Lung (tissue), 12 donors: ENCODE data around the gene TXLNG. TPM values are rescaled to one million over a fixed set of nuclear protein-coding genes. Genes with fewer than 3 reads are reported as not detected.
"Not testable (repeated sequence)": the region's sequence is repeated elsewhere in the genome, so short reads cannot be mapped to it uniquely, and the experiment has no call there.

Experiments used
- ATAC-seq: fragments of 200-7000 bp; cut with Tn5 transposase; one replicate; pipeline ENCODE4 v1.9.1; 2020; ENCODE audit warnings: moderate number of reproducible peaks; ENCODE audit not compliant: insufficient read depth, low FRiP score
- DNase-seq, 3 donors: peaks; one replicate each; pipeline ENCODE4 v3.0.0-alpha.2; 2013 to 2017
- H3K27ac ChIP-seq, 2 donors: one replicate each; pipeline ENCODE4 v1.5.1; 2013; ENCODE audit warnings: mild to moderate bottlenecking in 2 of 2, moderate library complexity in 2 of 2, control low read depth in 1 of 2, inconsistent platforms in 1 of 2, low read depth in 1 of 2, low read length in 1 of 2
- H3K27me3 ChIP-seq, 3 donors: one replicate each; pipeline ENCODE4 v1.5.1; 2013; ENCODE audit warnings: low read length in 2 of 3; ENCODE audit not compliant: control insufficient read depth in 3 of 3, insufficient read depth in 3 of 3
- H3K36me3 ChIP-seq, 4 donors: one replicate each; pipeline ENCODE4 v1.5.1; 2013; ENCODE audit warnings: low read length in 4 of 4, mild to moderate bottlenecking in 1 of 4, moderate library complexity in 1 of 4; ENCODE audit not compliant: control insufficient read depth in 4 of 4, insufficient read depth in 4 of 4
- H3K4me1 ChIP-seq, 5 donors: one replicate each; pipeline ENCODE4 v1.5.1; 2013; ENCODE audit warnings: low read length in 5 of 5, mild to moderate bottlenecking in 2 of 5, moderate library complexity in 1 of 5; ENCODE audit not compliant: control insufficient read depth in 5 of 5, insufficient read depth in 5 of 5
- H3K4me3 ChIP-seq: one replicate; pipeline ENCODE4 v1.5.1; 2013; ENCODE audit warnings: mild to moderate bottlenecking, control low read depth, moderate library complexity
- H3K9ac ChIP-seq, 2 donors: one replicate each; pipeline ENCODE4 v1.5.1; 2013; ENCODE audit warnings: low read length in 2 of 2, control low read depth in 1 of 2; ENCODE audit not compliant: insufficient read depth in 1 of 2
- H3K9me3 ChIP-seq, 4 donors: one replicate each; pipeline ENCODE4 v1.5.1; 2013; ENCODE audit warnings: low read length in 3 of 4, mild to moderate bottlenecking in 1 of 4, moderate library complexity in 1 of 4; ENCODE audit not compliant: control insufficient read depth in 4 of 4, insufficient read depth in 3 of 4
- WGBS, 2 donors: extraction: QIAGEN DNeasy Blood & Tissue Kit; methylation state at CpG; one replicate each; pipeline ENCODE4 v1.1.7; 2013; 5-methylcytosine and 5-hydroxymethylcytosine counted together
- polyA plus RNA-seq, 2 donors: library from polyadenylated mRNA; stranded (reverse); fragments of 200-250 nt; gene quantifications; one replicate each; pipeline ENCODE4 v1.2.1, GENCODE V29; 2013
- total RNA-seq, 2 donors: library from RNA; depleted of rRNA in 1 of 2; stranded (reverse); fragments of >200 nt in 1 of 2; gene quantifications; one replicate each; pipeline ENCODE4 v1.2.1, GENCODE V29; 2014 to 2021
- TF ChIP-seq, protein P1 (sequence below): IDR thresholded peaks from 2 replicates; pipeline ENCODE4 v1.5.1; 2012; ENCODE audit warnings: mild to moderate bottlenecking; ENCODE audit errors: control extremely low read depth, extremely low read depth
- donor health status: control.
- donor health status: control.
- donor health status: Bipolar disorder and iron deficiency.
- donor health status: healthy.
- donor health status: DM: yes; HTN: yes; CAD: no.

The TXLNG gene
- total and polyA plus RNA-seq, 4 donors = 7.5 to 15.4 (median 9.6) TPM

DNA sequence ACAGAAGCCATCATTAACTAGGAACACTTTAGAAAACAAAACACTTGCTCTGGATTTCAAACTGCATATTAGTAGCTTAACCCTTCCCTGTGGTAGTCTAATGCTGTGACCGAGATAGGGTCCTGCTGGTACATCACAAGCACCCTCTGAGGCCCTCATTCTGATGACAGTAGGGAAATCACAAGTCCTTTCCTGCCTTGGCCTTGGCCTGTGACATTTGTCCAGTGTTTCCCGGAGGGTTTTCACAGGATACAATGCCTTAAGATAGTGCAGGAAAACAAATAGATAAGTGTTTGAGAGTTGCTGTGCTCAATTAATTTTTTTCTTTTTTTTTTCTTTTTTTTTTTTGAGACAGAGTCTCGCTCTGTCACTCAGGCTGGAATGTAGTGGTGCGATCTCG lies 37.8 kb upstream of the TXLNG start:
- Histone ChIP-seq H3K4me3 (no peak overlapping the region), H3K36me3 (peaks cover 3 to 34% (median 23%) of the 10 kb centered on the region in 4 donors), H3K27me3 (peaks cover 0 to 5% (median 5%) of the 10 kb centered on the region in 3 donors), H3K4me1 (no peaks in the 10 kb centered on the region), H3K9ac (no peak overlapping the region), H3K27ac (no peak overlapping the region), H3K9me3 (peaks cover 0 to 2% (median 0%) of the 10 kb centered on the region in 4 donors)
- WGBS, 2 donors = 95% methylated on average over 5 of the region's 5 CpGs
- TF ChIP-seq, protein P1, sequence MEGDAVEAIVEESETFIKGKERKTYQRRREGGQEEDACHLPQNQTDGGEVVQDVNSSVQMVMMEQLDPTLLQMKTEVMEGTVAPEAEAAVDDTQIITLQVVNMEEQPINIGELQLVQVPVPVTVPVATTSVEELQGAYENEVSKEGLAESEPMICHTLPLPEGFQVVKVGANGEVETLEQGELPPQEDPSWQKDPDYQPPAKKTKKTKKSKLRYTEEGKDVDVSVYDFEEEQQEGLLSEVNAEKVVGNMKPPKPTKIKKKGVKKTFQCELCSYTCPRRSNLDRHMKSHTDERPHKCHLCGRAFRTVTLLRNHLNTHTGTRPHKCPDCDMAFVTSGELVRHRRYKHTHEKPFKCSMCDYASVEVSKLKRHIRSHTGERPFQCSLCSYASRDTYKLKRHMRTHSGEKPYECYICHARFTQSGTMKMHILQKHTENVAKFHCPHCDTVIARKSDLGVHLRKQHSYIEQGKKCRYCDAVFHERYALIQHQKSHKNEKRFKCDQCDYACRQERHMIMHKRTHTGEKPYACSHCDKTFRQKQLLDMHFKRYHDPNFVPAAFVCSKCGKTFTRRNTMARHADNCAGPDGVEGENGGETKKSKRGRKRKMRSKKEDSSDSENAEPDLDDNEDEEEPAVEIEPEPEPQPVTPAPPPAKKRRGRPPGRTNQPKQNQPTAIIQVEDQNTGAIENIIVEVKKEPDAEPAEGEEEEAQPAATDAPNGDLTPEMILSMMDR = no peak
- no peak for ATAC-seq
- DNase-seq = no peak

DNA sequence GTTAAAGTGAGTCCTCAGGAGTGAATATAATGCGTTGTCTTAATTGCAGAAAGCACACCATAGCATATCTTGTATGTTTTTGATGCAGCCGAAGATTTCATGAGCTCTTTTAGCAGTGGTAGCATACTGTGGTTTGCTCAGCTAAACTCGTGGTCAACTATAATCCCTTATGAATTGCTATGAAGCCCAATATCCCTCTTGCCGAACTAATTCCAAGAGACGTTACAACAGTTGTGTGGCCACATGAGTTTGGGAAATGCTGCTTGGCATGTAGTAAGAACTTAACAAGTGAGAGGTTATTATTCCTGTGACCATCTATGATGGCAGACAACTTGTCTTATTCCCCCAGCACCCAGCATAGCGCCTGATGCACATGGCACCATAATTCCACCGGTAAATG lies 36.1 kb upstream of the TXLNG start:
- Histone ChIP-seq H3K9me3 (no peaks in the 10 kb centered on the region), H3K27ac (no peak overlapping the region), H3K4me1 (no peaks in the 10 kb centered on the region), H3K9ac (no peak overlapping the region), H3K36me3 (peaks cover 5 to 25% (median 11%) of the 10 kb centered on the region in 4 donors), H3K27me3 (peaks cover 2 to 11% (median 7%) of the 10 kb centered on the region in 3 donors), H3K4me3 (no peak overlapping the region)
- DNase-seq (no peak), ATAC-seq (no peak)
- 97 to 99% methylated on average over 7 of the region's 7 CpGs for WGBS, 2 donors
- TF ChIP-seq, protein P1 = no peak

DNA sequence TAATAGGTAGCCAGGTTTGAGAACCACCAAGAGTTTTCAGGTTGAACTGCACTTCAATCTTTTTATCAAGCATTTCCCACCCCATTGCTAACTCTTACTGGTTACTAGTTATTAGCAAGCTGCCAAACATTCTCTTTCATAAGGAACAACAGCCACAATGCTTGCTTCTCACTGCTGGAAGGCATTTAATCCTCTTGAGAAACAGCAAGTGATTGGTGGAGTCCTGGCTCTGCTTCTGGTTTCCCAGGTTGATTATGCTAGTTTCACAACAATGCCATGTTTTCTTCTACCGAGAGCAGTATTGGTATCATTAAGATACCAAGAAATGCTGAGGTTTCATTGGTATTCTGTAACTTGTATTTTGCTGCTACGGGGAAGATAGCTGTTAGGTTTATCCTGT lies 32.2 kb upstream of the TXLNG start:
- Histone ChIP-seq H3K4me3 (no peak overlapping the region), H3K27ac (no peak overlapping the region), H3K36me3 (peaks cover 9 to 20% (median 13%) of the 10 kb centered on the region in 4 donors), H3K4me1 (no peaks in the 10 kb centered on the region), H3K27me3 (peaks cover 2 to 21% (median 5%) of the 10 kb centered on the region in 3 donors), H3K9me3 (no peaks in the 10 kb centered on the region), H3K9ac (no peak overlapping the region)
- WGBS, 2 donors = 95 to 97% methylated on average over 2 of the region's 2 CpGs
- ATAC-seq (no peak), DNase-seq (no peak)
- TF ChIP-seq, protein P1 = no peak

- Histone ChIP-seq H3K4me3 (no peak overlapping the region), H3K9ac (no peak overlapping the region), H3K36me3 (peaks cover 9 to 14% (median 13%) of the 10 kb centered on the region in 4 donors), H3K9me3 (no peaks in the 10 kb centered on the region), H3K27me3 (peaks cover 2 to 21% (median 6%) of the 10 kb centered on the region in 3 donors), H3K27ac (no peak overlapping the region), H3K4me1 (no peaks in the 10 kb centered on the region)
- 90 to 93% methylated on average over 4 of the region's 4 CpGs for WGBS, 2 donors
- ATAC-seq (no peak), DNase-seq (no peak)
- TF ChIP-seq, protein P1 = no peak
Observed at GRCh38 chrX:16756724-16757123, 29.5 kb upstream of the TXLNG start.

GRCh38 chrX:16761500-16761899 lies 24.8 kb upstream of the TXLNG start:
- H3K9me3 ChIP-seq, H3K4me3 ChIP-seq, DNase-seq, H3K36me3 ChIP-seq, ATAC-seq, H3K9ac ChIP-seq, H3K27ac ChIP-seq, H3K4me1 ChIP-seq: not testable (repeated sequence)
- peaks cover 0 to 15% (median 5%) of the 10 kb centered on the region in 3 donors for H3K27me3 ChIP-seq
- WGBS, 2 donors = 90 to 94% methylated on average over 4 of the region's 4 CpGs
